Activated T-helper 1 cell treated with anti-CD3 and anti-CD28 coated beads, Interleukin-12 subunit alpha, Interleukin-12 subunit beta, Interleukin-2, Interleukin-4 antibody, amounts not matched to agents 30 ng/mL and 10 ng/mL and 1 ng/mL, durations not matched to agents 14 hours and 24 hours and 36 hours (primary cell): ENCODE results near the gene ST8SIA5. TPM values are rescaled to one million over a fixed set of nuclear protein-coding genes. Genes with fewer than 3 reads are reported as not detected.

ENCODE experiments used
- DNase-seq: peaks from one replicate; pipeline ENCODE4 v3.0.0; 2021; ENCODE audit warnings: low spot score
- H3K27ac Mint-ChIP-seq: one replicate; pipeline ENCODE4 v1.8.0; 2021; ENCODE audit warnings: mild to moderate bottlenecking, mixed read lengths
- H3K27me3 Mint-ChIP-seq: one replicate; pipeline ENCODE4 v1.8.0; 2022; ENCODE audit warnings: mild to moderate bottlenecking, moderate library complexity, mixed read lengths; ENCODE audit not compliant: insufficient read depth
- H3K36me3 Mint-ChIP-seq: one replicate; pipeline ENCODE4 v1.8.0; 2021; ENCODE audit warnings: low read depth, mixed read lengths
- H3K4me1 Mint-ChIP-seq: one replicate; pipeline ENCODE4 v1.8.0; 2021; ENCODE audit warnings: low read depth, mixed read lengths
- H3K4me3 Mint-ChIP-seq: one replicate; pipeline ENCODE4 v1.8.0; 2021; ENCODE audit warnings: mild to moderate bottlenecking, moderate library complexity, mixed read lengths
- H3K9me3 Mint-ChIP-seq: one replicate; pipeline ENCODE4 v1.8.0; 2021; ENCODE audit warnings: mixed read lengths
- intact Hi-C: fragments of 100-400 bp; cut with micrococcal nuclease; formaldehyde crosslinking; loops from one replicate; pipeline ENCODE4 v1.15.1; 2024
- total RNA-seq: library from RNA; stranded (reverse); gene quantifications from 2 replicates; pipeline ENCODE4 v1.2.3, GENCODE V29; 2022

Gene ST8SIA5
- total RNA-seq, 1 donor from 2014 or later = not detected

DNA sequence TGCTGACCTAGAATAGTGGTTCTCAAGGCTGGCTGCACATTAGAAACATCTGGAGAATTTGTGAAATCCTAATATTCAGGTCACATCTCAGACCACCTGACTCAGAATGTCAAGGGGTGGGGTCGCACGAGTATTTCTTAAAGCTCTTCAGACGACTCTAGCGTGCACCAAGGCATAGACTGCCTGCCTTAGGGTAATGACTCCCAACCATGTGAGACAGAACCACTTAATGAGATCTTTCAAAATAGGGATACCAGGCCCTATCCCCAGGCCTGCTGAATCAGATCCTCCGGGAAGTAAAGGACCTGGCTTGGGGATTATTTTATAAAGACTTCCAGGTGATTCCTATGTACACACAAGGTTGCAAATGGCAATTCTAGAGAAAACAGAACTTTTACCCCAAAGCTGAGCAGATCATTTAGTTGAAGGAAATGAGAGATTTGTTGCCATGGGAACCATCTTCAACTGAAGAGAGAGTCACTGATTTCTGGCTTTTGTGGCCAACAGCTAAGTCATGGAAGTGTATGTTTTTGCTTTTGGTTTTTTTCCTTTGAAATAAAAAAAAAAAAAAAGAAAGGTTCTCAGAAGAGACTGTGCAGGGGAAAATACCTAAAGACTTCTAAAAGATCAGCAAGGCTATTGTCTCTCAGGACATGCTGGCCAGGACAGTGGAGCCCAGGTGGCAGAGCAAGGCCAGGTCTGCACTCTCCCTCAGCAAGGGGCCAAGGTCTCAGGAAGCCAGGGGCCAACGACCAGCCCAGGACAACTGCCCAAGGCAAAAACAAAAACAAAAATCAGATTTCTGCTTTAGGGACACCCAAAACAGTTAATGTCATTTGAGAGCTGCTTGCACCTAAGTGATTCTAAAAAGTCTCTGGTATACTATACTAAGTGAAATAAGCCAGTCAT is 84.5 kb downstream of the ST8SIA5 start:
- Mint-ChIP-seq H3K27ac (no peak overlapping the region), H3K9me3 (no peaks in the 10 kb centered on the region), H3K36me3 (no peaks in the 10 kb centered on the region), H3K4me3 (no peak overlapping the region), H3K27me3 (peaks cover 9% of the 10 kb centered on the region), H3K4me1 (no peaks in the 10 kb centered on the region)
- intact Hi-C loops = no loop called here
- DNase-seq = no peak

DNA sequence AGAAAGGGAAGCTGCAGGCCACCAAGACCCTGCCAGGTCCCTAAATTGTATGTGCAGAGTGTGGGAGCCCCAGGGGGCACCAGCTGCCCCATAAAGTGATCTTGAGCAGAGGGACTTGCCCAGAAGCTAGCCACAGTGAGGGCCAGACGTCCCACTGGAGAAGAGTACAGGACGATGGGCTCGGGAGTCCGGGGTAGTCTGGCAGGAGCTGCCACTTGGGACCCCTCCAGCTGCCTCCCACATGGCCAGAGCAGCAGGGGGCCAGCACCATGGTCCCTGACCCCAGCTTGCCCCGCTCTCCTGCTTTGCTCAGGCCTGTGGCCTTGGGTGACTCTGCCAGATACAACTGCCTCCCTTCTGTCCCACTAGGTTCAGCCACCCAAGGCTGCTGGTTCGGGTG is 88.2 kb downstream of the ST8SIA5 start:
- Mint-ChIP-seq H3K9me3 (no peaks in the 10 kb centered on the region), H3K4me3 (no peak overlapping the region)
- intact Hi-C loops = no loop called here

DNA sequence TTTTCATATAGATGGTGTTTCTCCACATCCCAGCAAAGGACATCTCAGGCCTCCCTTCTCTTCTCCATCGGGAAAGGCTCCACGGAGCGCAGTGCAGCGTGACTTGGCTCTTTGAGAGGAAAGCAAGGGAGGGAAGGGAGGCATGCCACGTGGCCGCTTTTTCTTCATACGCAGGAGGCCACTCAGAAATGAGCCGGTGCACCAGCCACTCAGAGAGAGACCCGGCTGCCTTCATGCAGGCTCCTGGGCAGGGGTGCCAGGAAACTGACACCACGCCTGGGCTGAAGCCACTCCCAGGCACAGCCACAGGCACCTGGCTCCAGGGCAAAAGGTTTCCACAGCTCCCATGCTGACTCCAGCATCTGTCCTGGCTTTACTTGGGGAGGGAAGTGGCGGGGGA is 88.7 kb downstream of the ST8SIA5 start:
- H3K9me3 Mint-ChIP-seq = no peaks in the 10 kb centered on the region
- no peak overlapping the region for H3K4me3 Mint-ChIP-seq
- no peaks in the 10 kb centered on the region for H3K36me3 Mint-ChIP-seq
- no peak overlapping the region for H3K27ac Mint-ChIP-seq
- intact Hi-C loops = no loop called here
- no peaks in the 10 kb centered on the region for H3K4me1 Mint-ChIP-seq
- H3K27me3 Mint-ChIP-seq = peaks cover 7% of the 10 kb centered on the region
- DNase-seq = no peak

More for the DNA sequence above, 88.2 kb downstream of the ST8SIA5 start:
- no peak for DNase-seq
- Mint-ChIP-seq H3K27ac (no peak overlapping the region), H3K36me3 (no peaks in the 10 kb centered on the region), H3K27me3 (peaks cover 3% of the 10 kb centered on the region), H3K4me1 (no peaks in the 10 kb centered on the region)

DNA sequence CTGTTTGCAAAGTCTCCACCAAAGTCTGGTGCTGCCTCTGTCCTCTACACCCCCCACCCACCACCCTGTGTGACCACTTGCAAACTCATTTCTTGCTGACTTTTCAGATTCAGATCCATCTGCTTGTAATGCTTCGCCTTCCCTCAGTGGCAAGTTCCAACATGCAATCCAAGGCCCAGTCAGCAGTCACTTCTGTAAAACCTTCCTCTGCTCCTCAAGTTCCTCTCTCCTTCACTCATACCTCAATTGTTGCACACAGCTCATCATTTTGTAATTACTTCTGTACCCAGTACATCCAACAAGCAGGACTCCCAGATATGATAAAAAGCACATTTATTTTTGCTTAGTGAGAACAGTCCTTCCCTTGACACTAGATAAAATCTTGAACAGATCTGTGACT is 93.3 kb downstream of the ST8SIA5 start:
- Mint-ChIP-seq H3K4me3 (no peak overlapping the region), H3K27me3 (peaks cover 3% of the 10 kb centered on the region), H3K4me1 (no peaks in the 10 kb centered on the region), H3K9me3 (no peaks in the 10 kb centered on the region), H3K36me3 (no peaks in the 10 kb centered on the region), H3K27ac (no peak overlapping the region)
- DNase-seq = no peak
- intact Hi-C loops = no loop called here

DNA sequence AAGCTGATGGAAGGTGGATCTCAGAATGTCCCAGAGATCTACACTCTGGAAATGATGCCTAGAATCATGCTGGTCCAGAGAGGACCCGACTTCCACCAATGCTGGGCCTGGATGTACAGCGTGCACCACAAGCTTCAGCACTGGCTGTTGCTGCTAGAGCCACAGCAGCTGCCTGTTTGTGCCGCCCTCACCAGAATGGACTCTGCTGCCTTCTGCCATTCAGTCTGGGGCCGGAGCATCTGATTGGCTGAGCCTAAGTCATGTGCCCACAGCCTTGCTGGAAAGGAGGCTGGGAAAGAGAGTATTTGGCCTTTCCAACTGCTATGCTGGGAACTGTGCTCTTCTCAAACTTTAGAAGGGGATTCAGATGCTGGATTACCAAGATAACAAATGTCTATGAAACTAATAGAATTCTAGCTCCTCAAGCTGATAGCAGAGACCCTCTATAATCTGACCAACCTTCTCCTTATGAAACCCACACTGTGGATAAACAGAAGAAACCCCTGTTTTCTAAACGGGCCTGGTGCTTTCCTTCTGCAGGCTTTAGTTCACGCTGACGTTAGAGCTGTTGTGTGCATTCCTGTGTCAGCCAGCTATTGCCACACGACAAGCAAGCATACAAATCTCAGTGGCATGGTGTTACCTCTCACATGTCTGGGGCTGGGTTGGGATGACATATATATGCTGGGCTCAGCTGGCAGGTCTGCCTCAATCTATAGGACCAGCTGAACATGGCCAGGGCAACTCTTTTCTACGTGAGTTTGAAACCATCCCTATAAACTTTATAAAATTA is 95.7 kb downstream of the ST8SIA5 start:
- Mint-ChIP-seq H3K9me3 (no peaks in the 10 kb centered on the region), H3K4me1 (no peaks in the 10 kb centered on the region), H3K4me3 (no peak overlapping the region), H3K36me3 (no peaks in the 10 kb centered on the region), H3K27ac (no peak overlapping the region), H3K27me3 (peaks cover 3% of the 10 kb centered on the region)
- DNase-seq = no peak
- intact Hi-C loops = no loop called here

DNA sequence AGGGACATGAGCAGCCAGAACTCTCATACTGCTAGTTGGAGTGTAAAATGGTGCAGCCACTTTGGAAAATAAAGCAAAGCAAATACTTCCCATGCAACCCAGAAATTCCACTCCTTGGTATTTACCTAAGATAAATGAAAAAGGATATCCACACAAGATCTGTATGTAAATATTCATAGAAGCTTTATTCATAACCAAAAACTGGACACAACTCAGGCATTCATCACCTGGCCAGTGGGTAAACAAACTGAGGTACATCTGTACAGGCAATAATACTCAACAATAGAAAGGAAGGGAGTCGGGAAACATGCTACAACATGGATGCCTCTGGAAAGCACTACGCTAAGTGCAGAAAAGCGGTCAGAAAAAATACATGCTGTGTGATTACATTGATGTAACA is 97.4 kb downstream of the ST8SIA5 start:
- no peak overlapping the region for H3K4me3 Mint-ChIP-seq
- H3K27me3 Mint-ChIP-seq = peaks cover 3% of the 10 kb centered on the region
- intact Hi-C loops = loop anchor here (2.0 to 10.0 kb wide), 2 partner anchors 179 to 995 kb away; no protein-coding TSS in a partner anchor
- H3K36me3 Mint-ChIP-seq = no peaks in the 10 kb centered on the region
- DNase-seq = no peak
- H3K4me1 Mint-ChIP-seq = no peaks in the 10 kb centered on the region
- H3K27ac Mint-ChIP-seq = no peak overlapping the region
- H3K9me3 Mint-ChIP-seq = no peaks in the 10 kb centered on the region

DNA sequence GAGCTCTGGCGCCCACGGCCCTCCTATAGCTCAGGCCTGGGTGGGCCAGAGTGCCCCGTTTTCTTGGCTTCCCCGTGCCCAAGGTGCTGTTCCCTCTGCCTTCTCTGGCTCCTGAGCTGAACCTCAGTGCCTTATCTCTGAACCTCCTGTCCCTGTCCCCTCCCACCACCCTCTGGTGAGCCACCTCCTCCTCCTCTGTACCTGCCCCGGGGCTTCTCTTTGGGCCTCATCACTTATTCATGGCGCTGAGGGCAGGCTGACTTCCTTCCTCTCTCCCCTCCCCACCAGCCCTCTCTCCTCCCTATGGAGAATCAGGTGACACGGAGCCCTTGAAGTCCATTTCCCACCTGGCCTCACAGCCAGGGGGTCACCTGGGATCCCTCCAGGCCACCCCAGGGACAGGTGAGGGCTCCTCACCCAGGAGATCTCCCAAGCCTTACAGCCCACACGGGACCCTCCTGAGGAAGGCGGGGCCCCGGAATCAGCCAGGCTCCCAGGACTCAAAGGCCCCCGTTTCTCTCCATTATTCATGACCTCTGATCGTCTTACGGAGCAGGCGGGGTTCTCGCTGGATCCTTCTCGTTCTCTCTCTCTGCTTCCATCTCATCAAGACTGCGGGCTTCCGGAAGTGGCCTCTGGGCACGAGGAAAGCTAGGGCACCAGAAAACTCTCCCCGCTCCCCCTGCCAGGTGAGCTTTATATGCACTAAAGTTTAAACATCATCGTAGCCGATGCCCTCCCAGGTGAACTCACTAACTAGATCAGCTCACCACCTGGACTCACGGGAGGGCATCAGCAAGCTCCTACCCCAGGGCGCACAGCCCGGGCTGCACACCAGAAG is 99.5 kb downstream of the ST8SIA5 start, which contains the start of gene LOXHD1:
Gene LOXHD1, minus strand, starts transcription at position 106 of the 841 bp plus-strand sequence. CDS start 187 bp downstream, outside the sequence.
- Mint-ChIP-seq H3K27ac (no peak within 1 kb of the TSS), H3K4me1 (no peaks in the 10 kb centered on the region), H3K4me3 (no peak within 1 kb of the TSS), H3K36me3 (no peaks in the 10 kb centered on the region), H3K27me3 (no peaks in the 10 kb centered on the region), H3K9me3 (no peaks in the 10 kb centered on the region)
- no peak for DNase-seq
- intact Hi-C loops = loop anchor here (10.0 kb wide), 1 partner anchor 993 kb away; no protein-coding TSS in a partner anchor

DNA sequence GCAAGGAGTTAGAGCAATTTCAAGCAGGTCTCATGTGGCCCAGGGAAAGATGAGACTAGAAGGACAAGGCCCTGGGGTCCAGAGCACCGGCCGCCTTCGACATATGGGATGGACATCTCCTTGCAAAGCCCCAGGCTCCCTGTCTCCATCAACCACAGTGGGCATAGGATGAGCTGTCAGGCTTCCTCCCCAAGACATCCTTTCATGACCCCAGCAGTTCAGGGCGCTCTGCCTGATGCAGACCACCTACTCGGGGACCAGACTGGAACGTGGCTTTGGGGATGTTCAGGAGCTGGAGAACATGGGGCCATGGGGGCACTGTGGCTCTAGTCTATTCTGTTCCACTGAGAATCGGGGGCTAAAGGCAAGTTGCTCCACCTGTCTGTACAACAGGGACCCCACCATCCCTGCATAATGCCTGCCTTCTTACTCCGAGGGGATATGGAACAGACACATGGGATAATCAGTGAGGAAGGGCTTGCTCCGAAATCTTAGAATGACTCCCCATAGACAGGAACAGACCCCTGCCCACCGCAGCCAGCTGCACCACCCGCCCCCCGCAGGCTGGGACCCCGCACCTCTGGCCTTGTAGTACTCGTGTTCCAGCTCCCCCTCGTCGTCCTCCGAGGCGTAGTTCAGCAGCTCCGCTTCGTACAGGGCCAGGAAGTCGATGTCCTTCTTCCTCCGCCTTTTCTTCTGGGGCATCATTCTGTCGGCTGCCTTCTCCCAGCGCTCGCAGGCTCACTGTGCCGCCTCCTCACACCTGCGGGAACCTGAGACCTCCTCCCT is 100.3 kb downstream of the ST8SIA5 start:
- Mint-ChIP-seq H3K27ac (no peak overlapping the region), H3K4me3 (no peak overlapping the region), H3K4me1 (no peaks in the 10 kb centered on the region), H3K9me3 (no peaks in the 10 kb centered on the region), H3K27me3 (peaks cover 5% of the 10 kb centered on the region), H3K36me3 (no peaks in the 10 kb centered on the region)
- intact Hi-C loops = loop anchor here (10.0 kb wide), 1 partner anchor 992 kb away; no protein-coding TSS in a partner anchor
- DNase-seq = no peak

DNA sequence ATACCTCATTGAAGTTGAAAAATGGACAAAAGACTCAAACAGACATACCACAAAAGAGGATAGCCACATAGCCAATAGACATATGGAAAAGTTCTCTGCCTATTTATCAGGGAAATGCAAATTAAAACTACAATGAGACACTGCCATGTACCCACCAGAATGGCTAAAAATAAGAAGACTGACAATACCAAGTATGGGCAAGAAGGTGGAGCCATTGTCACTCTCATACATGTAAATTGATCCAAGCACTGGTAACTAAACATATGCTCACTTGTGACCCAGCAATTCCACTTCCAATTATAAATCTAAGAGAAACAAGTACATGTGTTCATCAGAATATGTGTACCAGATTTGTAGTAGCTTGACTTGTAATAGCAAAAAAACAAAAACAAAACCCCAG is 104.5 kb downstream of the ST8SIA5 start:
- DNase-seq = no peak
- H3K36me3 Mint-ChIP-seq = no peaks in the 10 kb centered on the region
- no peak overlapping the region for H3K4me3 Mint-ChIP-seq
- no peaks in the 10 kb centered on the region for H3K9me3 Mint-ChIP-seq
- H3K27me3 Mint-ChIP-seq = peaks cover 7% of the 10 kb centered on the region
- H3K4me1 Mint-ChIP-seq = no peaks in the 10 kb centered on the region
- intact Hi-C loops = loop anchor here (10.0 kb wide), 1 partner anchor 988 kb away; no protein-coding TSS in a partner anchor
- H3K27ac Mint-ChIP-seq = no peak overlapping the region

DNA sequence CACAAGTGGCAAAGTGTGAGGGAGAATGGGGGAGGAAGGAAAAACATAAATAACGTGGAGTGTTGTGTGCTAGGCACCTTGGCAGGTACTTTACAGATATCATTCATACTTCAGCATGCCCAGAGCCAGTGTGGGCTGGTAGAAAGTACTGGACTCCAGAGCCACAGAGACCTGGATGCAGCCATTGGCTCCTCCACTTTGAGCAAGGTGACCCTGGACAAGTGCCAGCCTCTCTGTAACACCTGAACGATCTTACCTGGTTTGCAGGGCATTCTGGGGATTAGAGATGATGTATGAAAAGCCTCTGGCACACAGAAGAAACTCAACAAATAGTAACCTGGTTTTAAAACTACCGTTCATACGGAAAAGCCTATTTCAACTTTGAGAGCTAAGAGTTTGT is 106.2 kb downstream of the ST8SIA5 start:
- H3K27me3 Mint-ChIP-seq = peaks cover 9% of the 10 kb centered on the region
- H3K9me3 Mint-ChIP-seq = no peaks in the 10 kb centered on the region
- no peaks in the 10 kb centered on the region for H3K4me1 Mint-ChIP-seq
- H3K27ac Mint-ChIP-seq = no peak overlapping the region
- intact Hi-C loops = loop anchor here (10.0 kb wide), 1 partner anchor 986 kb away; no protein-coding TSS in a partner anchor
- H3K4me3 Mint-ChIP-seq = no peak overlapping the region
- no peaks in the 10 kb centered on the region for H3K36me3 Mint-ChIP-seq
- no peak for DNase-seq

DNA sequence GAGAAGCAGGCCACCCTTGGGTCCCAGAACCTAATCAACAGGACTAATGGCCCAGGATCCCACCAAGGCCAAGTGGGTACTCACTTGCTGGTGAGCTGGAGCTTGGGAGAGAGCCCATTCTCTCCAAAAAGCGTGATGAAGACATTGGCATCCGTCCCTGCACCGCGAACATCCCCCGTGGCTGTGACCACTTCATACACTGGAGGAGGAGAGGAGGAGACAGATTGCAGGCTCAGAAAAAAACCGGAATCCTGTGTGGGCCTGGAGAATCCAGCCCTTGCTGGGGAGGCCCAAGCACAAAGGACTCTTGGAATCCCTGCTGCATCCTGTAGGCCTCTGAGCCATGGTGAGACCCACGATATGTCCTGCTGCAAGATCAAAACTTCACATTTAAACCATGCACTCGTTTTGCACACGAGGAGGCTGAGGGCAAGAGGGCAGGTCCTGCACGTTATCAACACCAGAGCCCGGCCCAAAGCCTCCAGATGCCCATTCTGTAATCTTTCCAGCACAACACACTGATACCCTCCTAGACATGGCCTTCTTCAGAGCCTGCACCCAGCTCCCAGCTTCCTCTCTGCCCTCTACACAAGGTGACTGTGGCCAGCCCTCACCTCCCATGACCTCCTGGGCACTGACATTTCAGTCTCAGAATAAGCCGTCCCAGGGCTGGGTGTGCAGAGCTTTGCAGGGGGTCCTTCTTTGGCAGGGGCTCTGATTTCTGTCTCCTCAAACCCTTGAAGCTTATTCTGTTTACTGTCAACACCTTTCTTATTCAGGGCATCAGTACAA is 107.6 kb downstream of the ST8SIA5 start:
- Mint-ChIP-seq H3K27ac (no peak overlapping the region), H3K4me3 (no peak overlapping the region), H3K9me3 (no peaks in the 10 kb centered on the region), H3K4me1 (no peaks in the 10 kb centered on the region), H3K36me3 (no peaks in the 10 kb centered on the region), H3K27me3 (peaks cover 10% of the 10 kb centered on the region)
- DNase-seq = no peak
- intact Hi-C loops = no loop called here
